PFSK-1 (cell line): ENCODE results near the gene FAH.

Experiments used
- FOXP2 ChIP-seq: optimal IDR thresholded peaks from 2 replicates; pipeline ENCODE3; 2011; ENCODE audit warnings: borderline replicate concordance, control low read depth, inconsistent platforms; ENCODE audit not compliant: insufficient read depth; ENCODE audit errors: extremely low read length, extremely low read depth
- POLR2AphosphoS5 ChIP-seq: IDR thresholded peaks from 2 replicates; pipeline ENCODE4 v1.6.1; 2012; ENCODE audit warnings: low read depth, mild to moderate bottlenecking, control low read depth, low read length, moderate library complexity
- SIN3A ChIP-seq: IDR thresholded peaks from 2 replicates; pipeline ENCODE4 v1.6.1; 2012; ENCODE audit warnings: mild to moderate bottlenecking, low read length, moderate library complexity, borderline replicate concordance; ENCODE audit not compliant: insufficient read depth
- TAF1 ChIP-seq: IDR thresholded peaks from 2 replicates; pipeline ENCODE4 v1.6.1; 2012; ENCODE audit warnings: low read length, control low read depth, borderline replicate concordance; ENCODE audit not compliant: insufficient read depth
- TF ChIP-seq, protein P1 (sequence below), 2 experiments: IDR thresholded peaks; 2 replicates each; pipeline versions ENCODE4 v1.6.1 to v1.8.0; 2011 to 2012; ENCODE audit warnings: low read depth in 2 of 2, low read length in 2 of 2, control low read depth in 1 of 2, inconsistent platforms in 1 of 2, mild to moderate bottlenecking in 1 of 2, moderate library complexity in 1 of 2; ENCODE audit not compliant: insufficient read depth in 1 of 2

DNA sequence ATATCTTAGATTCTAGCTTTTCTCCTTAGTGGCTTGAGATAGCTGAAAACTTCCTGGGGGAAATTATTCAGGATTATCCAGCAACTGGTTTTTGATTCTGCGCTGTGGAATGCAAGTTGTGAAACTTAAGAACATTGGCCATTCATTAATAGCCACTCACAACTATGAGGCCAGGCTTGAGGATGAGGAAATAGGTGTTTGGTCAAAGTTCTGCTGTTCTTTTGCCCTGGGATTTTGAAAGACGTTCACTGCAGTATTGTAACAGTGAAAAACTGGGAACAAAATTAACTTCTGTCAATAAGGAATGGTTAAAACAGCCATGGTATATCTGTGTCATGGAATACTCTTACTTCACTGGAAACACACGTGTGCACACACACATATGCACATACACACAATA is 55.1 kb downstream of the FAH start:
- TF ChIP-seq POLR2AphosphoS5 (no peak), FOXP2 (no peak), TAF1 (no peak), SIN3A (no peak)
- TF ChIP-seq, protein P1, sequence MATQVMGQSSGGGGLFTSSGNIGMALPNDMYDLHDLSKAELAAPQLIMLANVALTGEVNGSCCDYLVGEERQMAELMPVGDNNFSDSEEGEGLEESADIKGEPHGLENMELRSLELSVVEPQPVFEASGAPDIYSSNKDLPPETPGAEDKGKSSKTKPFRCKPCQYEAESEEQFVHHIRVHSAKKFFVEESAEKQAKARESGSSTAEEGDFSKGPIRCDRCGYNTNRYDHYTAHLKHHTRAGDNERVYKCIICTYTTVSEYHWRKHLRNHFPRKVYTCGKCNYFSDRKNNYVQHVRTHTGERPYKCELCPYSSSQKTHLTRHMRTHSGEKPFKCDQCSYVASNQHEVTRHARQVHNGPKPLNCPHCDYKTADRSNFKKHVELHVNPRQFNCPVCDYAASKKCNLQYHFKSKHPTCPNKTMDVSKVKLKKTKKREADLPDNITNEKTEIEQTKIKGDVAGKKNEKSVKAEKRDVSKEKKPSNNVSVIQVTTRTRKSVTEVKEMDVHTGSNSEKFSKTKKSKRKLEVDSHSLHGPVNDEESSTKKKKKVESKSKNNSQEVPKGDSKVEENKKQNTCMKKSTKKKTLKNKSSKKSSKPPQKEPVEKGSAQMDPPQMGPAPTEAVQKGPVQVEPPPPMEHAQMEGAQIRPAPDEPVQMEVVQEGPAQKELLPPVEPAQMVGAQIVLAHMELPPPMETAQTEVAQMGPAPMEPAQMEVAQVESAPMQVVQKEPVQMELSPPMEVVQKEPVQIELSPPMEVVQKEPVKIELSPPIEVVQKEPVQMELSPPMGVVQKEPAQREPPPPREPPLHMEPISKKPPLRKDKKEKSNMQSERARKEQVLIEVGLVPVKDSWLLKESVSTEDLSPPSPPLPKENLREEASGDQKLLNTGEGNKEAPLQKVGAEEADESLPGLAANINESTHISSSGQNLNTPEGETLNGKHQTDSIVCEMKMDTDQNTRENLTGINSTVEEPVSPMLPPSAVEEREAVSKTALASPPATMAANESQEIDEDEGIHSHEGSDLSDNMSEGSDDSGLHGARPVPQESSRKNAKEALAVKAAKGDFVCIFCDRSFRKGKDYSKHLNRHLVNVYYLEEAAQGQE (IDR thresholded peaks at IDR 0.05; ENCODE audit: insufficient read depth in 1 of 2, low read depth in 2 of 2, low read length in 2 of 2) = no peak
